Measurements from ENCODE around the gene TBCK. TPM values are rescaled to one million over a fixed set of nuclear protein-coding genes. Genes with fewer than 3 reads are reported as not detected.

The TBCK gene
- 2.7 to 3.4 TPM (median 3.1 TPM) in 5 replicates for total RNA-seq (2022; extraction: Qiagen RNA extraction; ENCODE audit: low read depth)

GRCh38 chr4:106315968-106316772, at the start of gene TBCK, which contains the start of gene AIMP1:
TSS of gene TBCK (minus strand) at chr4:106316209. CDS start at chr4:106308960, 7,249 bp downstream.
TSS of gene AIMP1 (plus strand) at chr4:106316550. CDS start at chr4:106325010, 8,460 bp downstream.

Other genes starting within 250 kb of the TBCK start
- gene AIMP1, start 341 bp upstream of the TBCK start, total RNA-seq (2022; extraction: Qiagen RNA extraction; ENCODE audit: low read depth): 43.8 to 48.9 TPM (median 45.7 TPM) in 5 replicates
- gene GIMD1, start 52.6 kb upstream of the TBCK start, total RNA-seq (2022; extraction: Qiagen RNA extraction; ENCODE audit: low read depth): not detected in 5 replicates